Mesendoderm (in vitro differentiated cells): ENCODE measurements around the gene COG4.

Experiments
- DNase-seq: peaks from one replicate; pipeline ENCODE4 v3.0.0; 2013
- H2AK5ac ChIP-seq: 2 replicates; pipeline ENCODE4 v1.6.1; 2013; ENCODE audit warnings: low read length, inconsistent platforms
- H2BK120ac ChIP-seq: 2 replicates; pipeline ENCODE4 v1.6.1; 2013; ENCODE audit warnings: low read depth, mild to moderate bottlenecking, low read length, moderate library complexity, mixed read lengths
- H2BK15ac ChIP-seq: replicated peaks from 2 replicates; pipeline ENCODE4 v1.6.1; 2013; ENCODE audit warnings: low read depth, mild to moderate bottlenecking, moderate library complexity
- H2BK5ac ChIP-seq: 2 replicates; pipeline ENCODE4 v1.6.1; 2013; ENCODE audit warnings: low read length, inconsistent platforms
- H3K18ac ChIP-seq: 2 replicates; pipeline ENCODE4 v1.6.1; 2013; ENCODE audit warnings: mild to moderate bottlenecking, low read length, mixed read lengths
- H3K23ac ChIP-seq: one replicate; pipeline ENCODE4 v1.6.1; 2013; ENCODE audit warnings: low read length
- H3K27ac ChIP-seq: 2 replicates; pipeline ENCODE4 v1.5.1; 2013; ENCODE audit warnings: low read depth, mild to moderate bottlenecking, inconsistent platforms, low read length, moderate library complexity
- H3K27me3 ChIP-seq: 2 replicates; pipeline ENCODE4 v1.6.1; 2013; ENCODE audit warnings: low read length, control low read depth, mild to moderate bottlenecking, inconsistent platforms; ENCODE audit not compliant: insufficient read depth, poor library complexity
- H3K36me3 ChIP-seq: 2 replicates; pipeline ENCODE4 v1.6.1; 2013; ENCODE audit warnings: low read length, inconsistent platforms; ENCODE audit not compliant: control insufficient read depth, insufficient read depth
- H3K4ac ChIP-seq: one replicate; pipeline ENCODE4 v1.6.1; 2013; ENCODE audit warnings: low read depth, mild to moderate bottlenecking, low read length, moderate library complexity
- H3K4me1 ChIP-seq: 2 replicates; pipeline ENCODE4 v1.6.1; 2013; ENCODE audit warnings: low read depth, low read length, inconsistent platforms; ENCODE audit not compliant: control insufficient read depth
- H3K4me2 ChIP-seq: 2 replicates; pipeline ENCODE4 v1.6.1; 2013; ENCODE audit warnings: low read length
- H3K4me3 ChIP-seq: 2 replicates; pipeline ENCODE4 v1.5.1; 2013; ENCODE audit warnings: mild to moderate bottlenecking, low read length
- H3K56ac ChIP-seq: one replicate; pipeline ENCODE4 v1.6.1; 2013; ENCODE audit warnings: low read length
- H3K79me1 ChIP-seq: 2 replicates; pipeline ENCODE4 v1.6.1; 2013; ENCODE audit warnings: low read length, inconsistent platforms
- H3K79me2 ChIP-seq: 2 replicates; pipeline ENCODE4 v1.6.1; 2013; ENCODE audit warnings: mild to moderate bottlenecking, low read length; ENCODE audit not compliant: control insufficient read depth, insufficient read depth
- H3K9ac ChIP-seq: 2 replicates; pipeline ENCODE4 v1.6.1; 2013; ENCODE audit warnings: low read length, inconsistent platforms
- H4K5ac ChIP-seq: one replicate; pipeline ENCODE4 v1.6.1; 2013; ENCODE audit warnings: low read length
- H4K8ac ChIP-seq: one replicate; pipeline ENCODE4 v1.6.1; 2013; ENCODE audit warnings: low read depth, mild to moderate bottlenecking, control low read depth, low read length, moderate library complexity
- WGBS: extraction: QIAGEN DNeasy Blood & Tissue Kit; methylation state at CpG from one replicate; pipeline ENCODE4 v1.1.7; 2013; ENCODE audit warnings: low lambda C conversion rate, missing lambda C conversion rate; ENCODE audit not compliant: insufficient coverage; ENCODE audit errors: extremely low coverage; 5-methylcytosine and 5-hydroxymethylcytosine counted together

COG4 gene

GRCh38 chr16:70512456-70512855 is 10.9 kb downstream of the COG4 start:
- Histone ChIP-seq H2BK120ac (no peak overlapping the region), H2BK5ac (no peak overlapping the region), H4K5ac (no peak overlapping the region), H3K18ac (no peak overlapping the region), H3K23ac (no peak overlapping the region), H3K79me1 (no peaks in the 10 kb centered on the region), H2AK5ac (no peak overlapping the region), H3K4me2 (no peak overlapping the region), H3K79me2 (no peaks in the 10 kb centered on the region), H3K9ac (no peak overlapping the region), H3K4me3 (no peak overlapping the region), H3K36me3 (peaks cover 9% of the 10 kb centered on the region), H3K27me3 (no peaks in the 10 kb centered on the region), H3K56ac (no peak overlapping the region), H4K8ac (no peak overlapping the region), H3K4me1 (no peaks in the 10 kb centered on the region), H3K27ac (no peak overlapping the region), H2BK15ac (no peak overlapping the region), H3K4ac (no peak overlapping the region)
- no peak for DNase-seq
- WGBS, result no CpG with 5 or more reads among the region's 5 CpGs

GRCh38 chr16:70511833-70512232 is 11.5 kb downstream of the COG4 start:
- no peak overlapping the region for H3K4me2 ChIP-seq
- H3K79me2 ChIP-seq, result no peaks in the 10 kb centered on the region
- no peak overlapping the region for H3K23ac ChIP-seq
- no peak overlapping the region for H3K4ac ChIP-seq
- H3K18ac ChIP-seq, result no peak overlapping the region
- H3K79me1 ChIP-seq, result no peaks in the 10 kb centered on the region
- H3K56ac ChIP-seq, result no peak overlapping the region
- no peak for DNase-seq
- no peak overlapping the region for H2BK15ac ChIP-seq
- H3K36me3 ChIP-seq, result peaks cover 8% of the 10 kb centered on the region
- H4K8ac ChIP-seq, result no peak overlapping the region
- no peak overlapping the region for H2BK5ac ChIP-seq
- no CpG with 5 or more reads among the region's 1 CpG for WGBS
- no peak overlapping the region for H3K4me3 ChIP-seq
- no peaks in the 10 kb centered on the region for H3K27me3 ChIP-seq
- H2BK120ac ChIP-seq, result no peak overlapping the region
- H3K9ac ChIP-seq, result no peak overlapping the region
- H4K5ac ChIP-seq, result no peak overlapping the region
- no peak overlapping the region for H2AK5ac ChIP-seq
- H3K27ac ChIP-seq, result no peak overlapping the region
- H3K4me1 ChIP-seq, result no peaks in the 10 kb centered on the region

DNA sequence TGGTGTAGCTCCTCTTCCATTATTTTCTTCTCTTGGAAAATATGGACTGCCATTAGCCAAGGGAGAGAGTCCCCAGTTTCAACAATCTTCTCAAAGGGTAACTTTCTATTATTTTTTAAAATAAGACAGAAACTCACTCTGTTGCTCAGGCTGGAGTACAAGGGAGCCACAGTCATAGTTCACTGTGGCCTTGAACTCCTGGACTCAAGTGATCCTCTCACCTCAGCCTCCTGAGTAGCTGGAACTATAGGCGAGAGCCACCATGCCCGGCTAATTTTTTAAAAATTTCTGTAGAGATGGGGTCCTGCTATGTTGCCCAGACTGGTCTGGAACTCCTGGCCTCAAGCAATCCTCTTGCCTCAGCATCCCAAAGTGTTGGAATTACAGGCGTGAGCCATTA is 13.1 kb downstream of the COG4 start:
- Histone ChIP-seq H4K5ac (no peak overlapping the region), H3K9ac (no peak overlapping the region), H3K79me1 (no peaks in the 10 kb centered on the region), H3K18ac (no peak overlapping the region), H2BK120ac (no peak overlapping the region), H2AK5ac (no peak overlapping the region), H3K4me2 (no peak overlapping the region), H3K36me3 (peaks cover 8% of the 10 kb centered on the region), H3K79me2 (no peaks in the 10 kb centered on the region), H4K8ac (no peak overlapping the region), H3K4me3 (no peak overlapping the region), H3K27ac (no peak overlapping the region), H3K27me3 (no peaks in the 10 kb centered on the region), H3K56ac (no peak overlapping the region), H3K4me1 (no peaks in the 10 kb centered on the region), H3K23ac (no peak overlapping the region), H3K4ac (no peak overlapping the region), H2BK5ac (no peak overlapping the region), H2BK15ac (no peak overlapping the region)
- no CpG with 5 or more reads among the region's 3 CpGs for WGBS
- no peak for DNase-seq

- H3K27me3 ChIP-seq, result no peaks in the 10 kb centered on the region
- no peak overlapping the region for H3K4me3 ChIP-seq
- H3K18ac ChIP-seq, result no peak overlapping the region
- no CpG with 5 or more reads among the region's 5 CpGs for WGBS
- H4K5ac ChIP-seq, result no peak overlapping the region
- H2BK5ac ChIP-seq, result no peak overlapping the region
- H2BK15ac ChIP-seq, result no peak overlapping the region
- peaks cover 6% of the 10 kb centered on the region for H3K36me3 ChIP-seq
- H3K9ac ChIP-seq, result no peak overlapping the region
- H3K79me1 ChIP-seq, result no peaks in the 10 kb centered on the region
- no peak overlapping the region for H3K4me2 ChIP-seq
- DNase-seq, result no peak
- no peak overlapping the region for H2AK5ac ChIP-seq
- no peaks in the 10 kb centered on the region for H3K79me2 ChIP-seq
- no peak overlapping the region for H4K8ac ChIP-seq
- H3K23ac ChIP-seq, result no peak overlapping the region
- H3K4me1 ChIP-seq, result no peaks in the 10 kb centered on the region
- no peak overlapping the region for H3K56ac ChIP-seq
- H3K4ac ChIP-seq, result no peak overlapping the region
- H3K27ac ChIP-seq, result no peak overlapping the region
- no peak overlapping the region for H2BK120ac ChIP-seq
Observed at GRCh38 chr16:70508752-70509151, 14.6 kb downstream of the COG4 start.

- no peak overlapping the region for H3K4ac ChIP-seq
- H3K79me2 ChIP-seq, result no peaks in the 10 kb centered on the region
- no peaks in the 10 kb centered on the region for H3K27me3 ChIP-seq
- no peak overlapping the region for H4K8ac ChIP-seq
- H3K4me1 ChIP-seq, result no peaks in the 10 kb centered on the region
- no peak overlapping the region for H3K9ac ChIP-seq
- H2BK5ac ChIP-seq, result no peak overlapping the region
- H3K18ac ChIP-seq, result no peak overlapping the region
- no peak overlapping the region for H4K5ac ChIP-seq
- no peak overlapping the region for H3K4me2 ChIP-seq
- no peak overlapping the region for H2BK15ac ChIP-seq
- no peak overlapping the region for H2AK5ac ChIP-seq
- H3K56ac ChIP-seq, result no peak overlapping the region
- DNase-seq, result no peak
- H3K4me3 ChIP-seq, result no peak overlapping the region
- H3K36me3 ChIP-seq, result peaks cover 2% of the 10 kb centered on the region
- no peak overlapping the region for H3K27ac ChIP-seq
- H3K23ac ChIP-seq, result no peak overlapping the region
- H3K79me1 ChIP-seq, result no peaks in the 10 kb centered on the region
- WGBS, result no CpG with 5 or more reads among the region's 6 CpGs
- H2BK120ac ChIP-seq, result no peak overlapping the region
Observed at GRCh38 chr16:70496513-70496912, 26.8 kb downstream of the COG4 start.

GRCh38 chr16:70495425-70496182 is 27.8 kb downstream of the COG4 start:
- H3K4me3 ChIP-seq, result no peak overlapping the region
- no peaks in the 10 kb centered on the region for H3K4me1 ChIP-seq
- H2BK120ac ChIP-seq, result no peak overlapping the region
- no peak overlapping the region for H2BK15ac ChIP-seq
- no CpG with 5 or more reads among the region's 9 CpGs for WGBS
- H3K79me2 ChIP-seq, result no peaks in the 10 kb centered on the region
- no peak overlapping the region for H4K5ac ChIP-seq
- H2BK5ac ChIP-seq, result no peak overlapping the region
- H3K36me3 ChIP-seq, result peaks cover 2% of the 10 kb centered on the region
- H3K18ac ChIP-seq, result no peak overlapping the region
- no peak for DNase-seq
- H3K27ac ChIP-seq, result no peak overlapping the region
- H2AK5ac ChIP-seq, result no peak overlapping the region
- no peak overlapping the region for H3K56ac ChIP-seq
- no peaks in the 10 kb centered on the region for H3K79me1 ChIP-seq
- no peak overlapping the region for H3K4me2 ChIP-seq
- no peaks in the 10 kb centered on the region for H3K27me3 ChIP-seq
- no peak overlapping the region for H4K8ac ChIP-seq
- no peak overlapping the region for H3K4ac ChIP-seq
- no peak overlapping the region for H3K23ac ChIP-seq
- H3K9ac ChIP-seq, result no peak overlapping the region
